Ovary (tissue), 9 donors: Measurements from ENCODE around the gene NT5C. TPM values are rescaled to one million over a fixed set of nuclear protein-coding genes. Genes with fewer than 3 reads are reported as not detected.
"Not testable (repeated sequence)": the region's sequence is repeated elsewhere in the genome, so short reads cannot be mapped to it uniquely, and the experiment has no call there.

Experiments used
- DNase-seq, 5 donors: peaks; one replicate each; pipeline ENCODE4 v3.0.0-alpha.2; 2019 to 2020
- H3K27ac ChIP-seq, 2 donors: fragments of 200-600 bp; one replicate each; pipeline versions ENCODE4 v1.5.1 to v1.8.0; 2019 to 2022
- H3K27me3 ChIP-seq: fragments of 200-600 bp; one replicate; pipeline ENCODE4 v1.8.0; 2022
- H3K36me3 ChIP-seq: fragments of 200-600 bp; sonication (generic); one replicate; pipeline ENCODE4 v1.5.1; 2019
- H3K4me1 ChIP-seq: one replicate; pipeline ENCODE4 v1.8.1; 2013; ENCODE audit warnings: mild to moderate bottlenecking, moderate library complexity; ENCODE audit not compliant: insufficient read depth
- H3K4me3 ChIP-seq: fragments of 200-600 bp; sonication (generic); one replicate; pipeline ENCODE4 v1.5.1; 2017
- H3K9me3 ChIP-seq, 2 donors: fragments of 200-600 bp in 1 of 2; sonication (generic) in 1 of 2; one replicate each; pipeline versions ENCODE4 v1.5.1 to v1.8.1; 2013 to 2019; ENCODE audit warnings: mild to moderate bottlenecking in 1 of 2, moderate library complexity in 1 of 2
- CTCF ChIP-seq, 3 donors: fragments of 450-650 bp in 2 of 3; fragments of 200-600 bp in 1 of 3; IDR thresholded peaks; one replicate each; pipeline versions ENCODE4 v1.5.1 to v1.8.0; 2016 to 2022; ENCODE audit warnings: antibody characterized with exemption in 3 of 3, mild to moderate bottlenecking in 1 of 3
- EP300 ChIP-seq: sonication (generic); formaldehyde crosslinking; IDR thresholded peaks from one replicate; pipeline ENCODE4 v1.6.1; 2017; ENCODE audit warnings: antibody characterized with exemption
- POLR2A ChIP-seq: fragments of 450-650 bp; IDR thresholded peaks from one replicate; pipeline ENCODE4 v1.6.1; 2017; ENCODE audit warnings: antibody characterized with exemption, mild to moderate bottlenecking, moderate library complexity
- WGBS, 3 donors: extraction: QIAGEN DNeasy Blood & Tissue Kit in 1 of 3; methylation state at CpG; one replicate each; pipeline versions ENCODE4 v1.1.5 to v1.1.7; 2013 to 2017; 5-methylcytosine and 5-hydroxymethylcytosine counted together
- intact Hi-C, 4 donors: fragments of 100-400 bp; cut with DNase I; formaldehyde crosslinking; loops; one replicate each; pipeline versions ENCODE4 v1.11.0 to v1.15.1; 2022 to 2023
- polyA plus RNA-seq, 2 donors: library from polyadenylated mRNA; stranded (reverse); fragments of 200-250 nt in 1 of 2; fragments of 350-450 nt in 1 of 2; fragmentation: Illumina TruSeq in 1 of 2; extraction: RNeasy Lipid Tissue Mini Kit (QIAGEN cat#74804) in 1 of 2; gene quantifications; one replicate each; pipeline ENCODE4 v1.2.3, GENCODE V29; 2013 to 2014
- total RNA-seq, 7 donors: library from RNA; depleted of rRNA in 2 of 7; stranded (reverse); fragments of >200 nt in 2 of 7; fragmentation: NEBNext Ultra II Directional in 3 of 7; extraction: Animal tissue kit (Norgen Biotek cat#: 25700) in 3 of 7; gene quantifications; one replicate each; pipeline versions ENCODE4 v1.1.0 to v1.2.4, GENCODE V29; 2016 to 2023
- donor health status: DM: no; HTN: no; CAD: no; lungs with moderate emphysema.
- donor health status: DM: no; HTN: no; CAD: no.
- donor health status: Bipolar disorder and iron deficiency.
- donor health status: DM: yes; HTN: yes; CAD: no.
- donor health status: DM: no; HTN: no; CAD: no.
- donor health status: DM: yes; HTN: yes; CAD: no.

NT5C gene
- total and polyA plus RNA-seq, 9 donors: 10.0 to 118 (median 65.9) TPM

- DNase-seq: no peak
- WGBS, 3 donors: 88% methylated on average over 13 of the region's 13 CpGs
- Histone ChIP-seq H3K4me1 (no peaks in the 10 kb centered on the region), H3K4me3 (no peak overlapping the region), H3K27me3 (no peaks in the 10 kb centered on the region), H3K36me3 (no peaks in the 10 kb centered on the region), H3K9me3 (no peaks in the 10 kb centered on the region), H3K27ac (no peak overlapping the region)
- intact Hi-C loops: no loop called here
- TF ChIP-seq EP300: no peak
- TF ChIP-seq CTCF (IDR thresholded peaks at IDR 0.05): no peak
- TF ChIP-seq POLR2A: no peak
Observed at GRCh38 chr17:75142236-75142971, 10.9 kb upstream of the NT5C start.

- Histone ChIP-seq H3K9me3 (no peaks in the 10 kb centered on the region), H3K4me1 (no peaks in the 10 kb centered on the region), H3K4me3 (no peak overlapping the region), H3K36me3 (no peaks in the 10 kb centered on the region), H3K27me3 (no peaks in the 10 kb centered on the region), H3K27ac (no peak overlapping the region)
- no peak for TF ChIP-seq CTCF (IDR thresholded peaks at IDR 0.05)
- TF ChIP-seq POLR2A: no peak
- TF ChIP-seq EP300: no peak
- intact Hi-C loops: no loop called here
- no peak for DNase-seq
- WGBS, 3 donors: 80 to 88% (median 85%) methylated on average over 5 of the region's 5 CpGs
Observed at GRCh38 chr17:75138519-75138918, 7.0 kb upstream of the NT5C start.

- H3K4me1 ChIP-seq, H3K27ac ChIP-seq, H3K9me3 ChIP-seq, intact Hi-C loops, H3K36me3 ChIP-seq, H3K27me3 ChIP-seq, H3K4me3 ChIP-seq: not testable (repeated sequence)
- peak in 1 of 5 donors; percentile 5 for DNase-seq
- WGBS, 3 donors: 90 to 96% (median 95%) methylated on average over 9 of the region's 9 CpGs
Observed at GRCh38 chr17:75137762-75138161, 6.2 kb upstream of the NT5C start.

GRCh38 chr17:75135946-75136345 lies 4.4 kb upstream of the NT5C start:
- no peak overlapping the region for H3K27ac ChIP-seq
- no peaks in the 10 kb centered on the region for H3K27me3 ChIP-seq
- no peak for DNase-seq
- no peaks in the 10 kb centered on the region for H3K4me1 ChIP-seq
- H3K9me3 ChIP-seq: no peaks in the 10 kb centered on the region
- WGBS, 3 donors: 81 to 86% (median 84%) methylated on average over 8 of the region's 8 CpGs
- H3K36me3 ChIP-seq: no peaks in the 10 kb centered on the region
- no peak for TF ChIP-seq EP300
- no peak for TF ChIP-seq POLR2A
- H3K4me3 ChIP-seq: no peak overlapping the region
- intact Hi-C loops: no loop called here

- intact Hi-C loops: no loop called here
- Histone ChIP-seq H3K4me3 (no peak overlapping the region), H3K4me1 (no peaks in the 10 kb centered on the region), H3K36me3 (no peaks in the 10 kb centered on the region), H3K9me3 (no peaks in the 10 kb centered on the region), H3K27me3 (no peaks in the 10 kb centered on the region), H3K27ac (no peak overlapping the region)
- no peak for TF ChIP-seq EP300
- no peak for TF ChIP-seq POLR2A
- no peak for TF ChIP-seq CTCF (IDR thresholded peaks at IDR 0.05)
- 75 to 86% (median 76%) methylated on average over 5 of the region's 5 CpGs for WGBS, 3 donors
- DNase-seq: no peak
Observed at GRCh38 chr17:75135452-75135851, 3.9 kb upstream of the NT5C start.

GRCh38 chr17:75133607-75134347 lies 2.2 kb upstream of the NT5C start:
- H3K27me3 ChIP-seq, intact Hi-C loops, H3K27ac ChIP-seq, H3K4me3 ChIP-seq, H3K36me3 ChIP-seq, H3K9me3 ChIP-seq, H3K4me1 ChIP-seq: not testable (repeated sequence)
- DNase-seq: peak in 1 of 5 donors; percentile 4
- 87 to 92% (median 90%) methylated on average over 14 of the region's 14 CpGs for WGBS, 3 donors
